Psoas muscle (tissue), 8 donors: ENCODE measurements around the gene TULP4. TPM values are rescaled to one million over a fixed set of nuclear protein-coding genes. Genes with fewer than 3 reads are reported as not detected.
"Not testable (repeated sequence)": the region's sequence is repeated elsewhere in the genome, so short reads cannot be mapped to it uniquely, and the experiment has no call there.

Source experiments
- ATAC-seq, 4 donors: fragments of 200-7000 bp; cut with Tn5 transposase; one replicate each; pipeline ENCODE4 v1.9.1; 2020; ENCODE audit warnings: moderate library complexity in 3 of 4, mild to moderate bottlenecking in 2 of 4
- DNase-seq, 2 donors: peaks; one replicate each; pipeline ENCODE4 v3.0.0-alpha.2; 2020
- H3K27ac ChIP-seq: fragments of 200-600 bp; one replicate; pipeline ENCODE4 v1.8.0; 2022
- H3K27me3 ChIP-seq, 3 donors: fragments of 200-600 bp in 1 of 3; one replicate each; pipeline versions ENCODE4 v1.6.1 to v1.8.0; 2013 to 2022; ENCODE audit warnings: low read length in 2 of 3, mild to moderate bottlenecking in 2 of 3, moderate library complexity in 1 of 3; ENCODE audit not compliant: insufficient read depth in 3 of 3
- H3K36me3 ChIP-seq, 2 donors: fragments of 200-600 bp in 1 of 2; one replicate each; pipeline versions ENCODE4 v1.6.1 to v1.8.0; 2013 to 2022; ENCODE audit warnings: low read depth in 1 of 2, mild to moderate bottlenecking in 1 of 2, moderate library complexity in 1 of 2; ENCODE audit not compliant: insufficient read depth in 1 of 2
- H3K4me1 ChIP-seq: fragments of 200-600 bp; one replicate; pipeline ENCODE4 v1.8.0; 2022
- H3K4me3 ChIP-seq: fragments of 200-600 bp; one replicate; pipeline ENCODE4 v1.8.0; 2022; ENCODE audit warnings: mild to moderate bottlenecking
- H3K9me3 ChIP-seq: fragments of 200-600 bp; one replicate; pipeline ENCODE4 v1.8.0; 2022
- WGBS, 3 donors: extraction: QIAGEN DNeasy Blood & Tissue Kit; methylation state at CpG; one replicate each; pipeline versions ENCODE4 v1.1.6 to v1.1.7; 2013; 5-methylcytosine and 5-hydroxymethylcytosine counted together
- intact Hi-C, 2 donors: fragments of 100-400 bp; cut with DNase I; formaldehyde crosslinking; loops; one replicate each; pipeline versions ENCODE4 v1.11.0 to v1.14.2; 2022
- polyA plus RNA-seq, 3 donors: library from polyadenylated mRNA; stranded (reverse); fragments of 200-250 nt; gene quantifications; one replicate each; pipeline ENCODE4 v1.2.3, GENCODE V29; 2013
- total RNA-seq, 4 donors: library from RNA; stranded (reverse); fragmentation: NEBNext Ultra II Directional in 2 of 4; extraction: Animal tissue kit (Norgen Biotek cat#: 25700) in 2 of 4; gene quantifications; one replicate each; pipeline versions ENCODE4 v1.2.1 to v1.2.4, GENCODE V29; 2021 to 2023
- TF ChIP-seq, protein P1 (sequence below): fragments of 200-600 bp; IDR thresholded peaks from one replicate; pipeline ENCODE4 v1.8.0; 2022; ENCODE audit warnings: antibody characterized with exemption
- donor health status: healthy with polysubstance abuse.
- donor health status: DM: no; HTN: no; CAD: no; lungs with moderate emphysema.
- donor health status: Bipolar disorder and iron deficiency.
- donor health status: healthy.
- donor health status: DM: yes; HTN: yes; CAD: no.
- donor health status: DM: no; HTN: no; CAD: no.
- donor health status: DM: no; HTN: no; CAD: no.
- donor health status: DM: yes; HTN: yes; CAD: no.

TULP4 gene
- total and polyA plus RNA-seq, 7 donors: 2.2 to 103 (median 63.2) TPM

DNA sequence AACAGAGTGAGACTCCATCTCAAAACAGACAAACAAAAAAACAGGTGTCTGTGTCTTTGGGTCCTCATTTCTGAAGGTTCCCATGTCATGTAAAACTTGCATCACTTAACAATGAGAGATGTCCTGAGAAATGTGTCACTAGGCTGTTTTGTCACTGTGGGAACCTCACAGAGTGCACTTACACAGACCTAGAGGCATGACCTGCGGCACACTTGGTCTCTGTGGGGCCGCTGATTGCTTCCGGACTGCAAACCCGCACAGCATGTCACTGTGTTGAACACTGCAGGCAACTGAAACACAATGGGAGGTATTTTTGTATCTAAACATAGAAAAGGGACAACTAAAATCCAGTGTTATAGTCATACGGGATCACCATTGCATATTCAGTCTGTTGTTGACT is 205.3 kb downstream of the TULP4 start:
- no peaks in the 10 kb centered on the region for H3K9me3 ChIP-seq
- intact Hi-C loops: no loop called here
- TF ChIP-seq, protein P1, sequence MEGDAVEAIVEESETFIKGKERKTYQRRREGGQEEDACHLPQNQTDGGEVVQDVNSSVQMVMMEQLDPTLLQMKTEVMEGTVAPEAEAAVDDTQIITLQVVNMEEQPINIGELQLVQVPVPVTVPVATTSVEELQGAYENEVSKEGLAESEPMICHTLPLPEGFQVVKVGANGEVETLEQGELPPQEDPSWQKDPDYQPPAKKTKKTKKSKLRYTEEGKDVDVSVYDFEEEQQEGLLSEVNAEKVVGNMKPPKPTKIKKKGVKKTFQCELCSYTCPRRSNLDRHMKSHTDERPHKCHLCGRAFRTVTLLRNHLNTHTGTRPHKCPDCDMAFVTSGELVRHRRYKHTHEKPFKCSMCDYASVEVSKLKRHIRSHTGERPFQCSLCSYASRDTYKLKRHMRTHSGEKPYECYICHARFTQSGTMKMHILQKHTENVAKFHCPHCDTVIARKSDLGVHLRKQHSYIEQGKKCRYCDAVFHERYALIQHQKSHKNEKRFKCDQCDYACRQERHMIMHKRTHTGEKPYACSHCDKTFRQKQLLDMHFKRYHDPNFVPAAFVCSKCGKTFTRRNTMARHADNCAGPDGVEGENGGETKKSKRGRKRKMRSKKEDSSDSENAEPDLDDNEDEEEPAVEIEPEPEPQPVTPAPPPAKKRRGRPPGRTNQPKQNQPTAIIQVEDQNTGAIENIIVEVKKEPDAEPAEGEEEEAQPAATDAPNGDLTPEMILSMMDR: no peak
- no peaks in the 10 kb centered on the region for H3K36me3 ChIP-seq
- H3K4me3 ChIP-seq: no peak overlapping the region
- no peak for ATAC-seq
- WGBS, 3 donors: 67 to 70% (median 68%) methylated on average over 5 of the region's 5 CpGs
- H3K4me1 ChIP-seq: peaks cover 4% of the 10 kb centered on the region
- no peak overlapping the region for H3K27ac ChIP-seq
- peaks cover 0 to 46% (median 4%) of the 10 kb centered on the region in 3 donors for H3K27me3 ChIP-seq
- DNase-seq: no peak

DNA sequence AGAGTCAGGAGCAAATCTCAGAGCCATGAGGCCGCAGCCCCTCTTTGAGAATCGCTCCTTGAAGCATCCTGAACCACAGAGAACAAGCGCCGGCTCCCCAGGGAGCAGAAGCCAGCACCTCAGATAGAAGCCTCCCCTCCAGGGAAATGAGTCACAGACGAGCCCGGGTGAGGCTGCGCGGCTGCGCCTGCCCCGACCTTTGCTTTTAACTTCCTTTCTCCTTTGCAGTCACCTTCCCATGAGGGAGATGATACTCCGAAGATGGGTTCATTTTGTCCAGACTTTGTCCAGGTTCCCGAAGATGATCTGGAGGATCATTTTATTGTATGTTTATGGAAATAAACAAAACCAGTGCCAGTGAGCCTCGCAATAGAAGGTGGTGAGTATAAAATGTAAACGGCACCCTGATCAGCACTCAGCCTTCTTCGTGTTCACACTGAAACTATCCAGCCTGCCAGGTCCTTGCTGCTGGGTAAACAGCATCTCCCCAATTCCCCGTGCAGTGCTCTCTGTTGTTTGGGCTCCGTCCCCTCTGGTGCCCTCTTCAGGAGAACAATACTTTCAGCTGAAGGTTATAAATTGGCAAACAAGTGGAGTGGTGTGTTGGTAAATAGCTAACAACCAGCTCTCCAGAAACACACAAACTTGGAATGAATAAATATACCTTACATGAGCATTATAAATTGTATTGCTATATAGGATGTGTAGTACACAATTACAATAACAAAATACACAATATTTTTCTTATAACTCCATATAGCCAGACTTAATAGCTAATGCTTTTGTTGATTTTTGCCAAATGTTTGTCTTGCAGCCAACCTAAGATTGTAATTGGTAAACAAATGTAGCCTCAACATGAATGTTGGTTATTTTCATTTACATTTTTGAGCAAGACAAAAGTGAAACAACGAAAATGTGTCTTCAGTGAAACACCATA is 206.2 kb downstream of the TULP4 start:
- WGBS, 3 donors: 12 to 15% (median 12%) methylated on average over 18 of the region's 18 CpGs
- Histone ChIP-seq H3K4me1 (peaks cover 4% of the 10 kb centered on the region), H3K27me3 (peaks cover 0 to 46% (median 4%) of the 10 kb centered on the region in 3 donors), H3K27ac (no peak overlapping the region), H3K36me3 (no peaks in the 10 kb centered on the region), H3K9me3 (no peaks in the 10 kb centered on the region), H3K4me3 (peak overlapping the region; percentile 12)
- TF ChIP-seq, protein P1: peak; percentile 32
- ATAC-seq (peak in 3 of 4 donors; percentile 70 to 84 (median 71)), DNase-seq (peak in 1 of 2 donors; percentile 32)
- intact Hi-C loops: loop anchor here in 1 of 2 donors (2.0 kb wide), 1 partner anchor 298 kb away; no protein-coding TSS in a partner anchor

DNA sequence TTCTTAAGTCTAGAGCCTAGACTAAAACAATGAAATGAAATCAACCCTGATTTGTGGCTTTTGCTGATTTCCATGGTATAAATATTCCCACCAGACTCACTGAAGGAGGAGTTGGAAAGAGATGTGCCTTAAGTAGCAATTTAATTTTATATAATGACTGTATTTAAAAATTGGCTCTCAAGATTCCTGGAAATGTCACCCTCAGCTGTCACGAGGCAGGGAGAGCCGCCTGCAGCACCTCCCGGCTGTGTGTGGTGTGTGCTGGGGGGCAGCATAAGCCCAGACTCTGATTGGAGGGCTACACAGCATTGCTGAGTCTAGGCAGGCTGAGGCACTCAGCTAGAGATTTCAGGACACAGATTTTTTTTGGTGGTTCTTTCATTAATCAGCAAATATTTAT is 207.0 kb downstream of the TULP4 start:
- Histone ChIP-seq H3K4me3 (no peak overlapping the region), H3K27me3 (peaks cover 0 to 46% (median 7%) of the 10 kb centered on the region in 3 donors), H3K4me1 (peaks cover 4% of the 10 kb centered on the region), H3K9me3 (no peaks in the 10 kb centered on the region), H3K36me3 (no peaks in the 10 kb centered on the region), H3K27ac (no peak overlapping the region)
- TF ChIP-seq, protein P1: no peak
- intact Hi-C loops: loop anchor here in 1 of 2 donors (2.0 kb wide), 1 partner anchor 298 kb away; no protein-coding TSS in a partner anchor
- DNase-seq (no peak), ATAC-seq (no peak)
- WGBS, 3 donors: 46 to 50% (median 50%) methylated on average over 3 of the region's 3 CpGs

DNA sequence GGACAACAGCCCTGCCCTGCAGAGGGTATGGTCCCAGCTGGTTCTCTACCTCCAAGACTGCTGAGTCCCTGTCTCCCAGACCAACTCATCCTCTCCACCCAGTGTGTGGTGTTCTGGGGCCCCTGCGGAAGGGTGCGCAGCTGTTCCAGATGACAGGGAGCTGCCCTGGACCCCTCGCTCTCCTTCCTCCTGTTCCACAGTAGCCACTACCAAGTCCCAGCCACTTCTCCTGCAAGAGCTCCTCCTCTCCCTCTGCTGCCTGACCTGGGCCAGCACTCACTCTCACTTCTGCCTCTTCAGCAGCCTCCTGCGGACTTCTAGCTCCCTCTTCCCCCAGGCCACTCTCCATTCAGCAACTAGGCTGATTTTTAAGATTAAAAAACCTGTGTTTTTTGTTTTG is 207.5 kb downstream of the TULP4 start:
- Histone ChIP-seq H3K4me3 (no peak overlapping the region), H3K27me3 (peaks cover 0 to 50% (median 7%) of the 10 kb centered on the region in 3 donors), H3K36me3 (no peaks in the 10 kb centered on the region), H3K9me3 (no peaks in the 10 kb centered on the region), H3K27ac (no peak overlapping the region), H3K4me1 (peaks cover 4% of the 10 kb centered on the region)
- TF ChIP-seq, protein P1: no peak
- intact Hi-C loops: loop anchor here in 1 of 2 donors (2.0 kb wide), 1 partner anchor 299 kb away; no protein-coding TSS in a partner anchor
- ATAC-seq: no peak
- DNase-seq: no peak
- 53 to 75% (median 59%) methylated on average over 3 to 4 of the region's 4 CpGs for WGBS, 3 donors

DNA sequence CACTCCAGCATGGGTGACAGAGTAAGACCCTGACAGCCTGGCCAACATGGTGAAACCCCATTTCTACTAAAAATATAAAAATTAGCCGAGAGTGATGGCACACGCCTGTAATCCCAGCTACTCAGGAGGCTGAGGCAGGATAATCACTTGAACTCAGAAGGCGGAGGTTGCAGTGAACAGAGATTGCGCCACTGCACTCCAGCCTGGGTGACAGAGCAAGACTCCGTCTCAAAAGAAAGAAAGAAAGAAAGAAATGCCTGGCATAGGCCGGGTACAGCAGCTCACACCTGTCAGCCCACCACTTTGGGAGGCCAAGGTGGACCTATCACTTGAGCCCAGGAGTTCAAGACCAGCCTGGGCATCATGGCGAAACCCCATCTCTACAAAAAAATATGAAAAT is 208.7 kb downstream of the TULP4 start:
- H3K36me3 ChIP-seq, H3K4me1 ChIP-seq, H3K4me3 ChIP-seq, intact Hi-C loops, H3K27ac ChIP-seq, ATAC-seq, DNase-seq, H3K9me3 ChIP-seq: not testable (repeated sequence)
- WGBS, 3 donors: 92 to 93% (median 92%) methylated on average over 7 of the region's 7 CpGs
- H3K27me3 ChIP-seq: peaks cover 0 to 49% (median 5%) of the 10 kb centered on the region in 3 donors
